HFFc6 (cell line): ENCODE data around the gene TSPAN32. TPM values are rescaled to one million over a fixed set of nuclear protein-coding genes. Genes with fewer than 3 reads are reported as not detected.

ENCODE experiments used
- DNase-seq: peaks from one replicate; pipeline ENCODE4 v3.0.0-alpha.2; 2018
- H3K27ac Mint-ChIP-seq: 2 replicates; pipeline ENCODE4 v1.8.0; 2020; ENCODE audit warnings: mild to moderate bottlenecking, mixed read lengths
- H3K27me3 Mint-ChIP-seq: 2 replicates; pipeline ENCODE4 v1.8.0; 2021; ENCODE audit warnings: mild to moderate bottlenecking, moderate library complexity, mixed read lengths; ENCODE audit not compliant: insufficient read depth
- H3K36me3 Mint-ChIP-seq: 2 replicates; pipeline ENCODE4 v1.8.0; 2021; ENCODE audit warnings: low read depth, mixed read lengths
- H3K4me1 Mint-ChIP-seq: 2 replicates; pipeline ENCODE4 v1.8.0; 2020; ENCODE audit warnings: low read depth, mixed read lengths
- H3K4me3 Mint-ChIP-seq: 2 replicates; pipeline ENCODE4 v1.8.0; 2020; ENCODE audit warnings: mild to moderate bottlenecking, moderate library complexity, mixed read lengths
- H3K9me3 Mint-ChIP-seq: 2 replicates; pipeline ENCODE4 v1.8.0; 2020; ENCODE audit warnings: mild to moderate bottlenecking, mixed read lengths
- CTCF ChIP-seq: fragments of 200-600 bp; sonication (generic); IDR thresholded peaks from 2 replicates; pipeline ENCODE4 v1.5.0; 2021; ENCODE audit warnings: antibody characterized with exemption, mild to moderate bottlenecking
- total RNA-seq, 6 experiments: library from RNA; stranded (reverse); fragmentation: NEBNext Ultra II Directional; extraction: Animal tissue kit (Norgen Biotek cat#: 25700); gene quantifications; 2 replicates in 1 of 6; 3 replicates in 5 of 6; pipeline ENCODE4 v1.2.3, GENCODE V29; 2021

Gene TSPAN32
- total RNA-seq, 6 experiments from 2014 or later, result not detected

DNA sequence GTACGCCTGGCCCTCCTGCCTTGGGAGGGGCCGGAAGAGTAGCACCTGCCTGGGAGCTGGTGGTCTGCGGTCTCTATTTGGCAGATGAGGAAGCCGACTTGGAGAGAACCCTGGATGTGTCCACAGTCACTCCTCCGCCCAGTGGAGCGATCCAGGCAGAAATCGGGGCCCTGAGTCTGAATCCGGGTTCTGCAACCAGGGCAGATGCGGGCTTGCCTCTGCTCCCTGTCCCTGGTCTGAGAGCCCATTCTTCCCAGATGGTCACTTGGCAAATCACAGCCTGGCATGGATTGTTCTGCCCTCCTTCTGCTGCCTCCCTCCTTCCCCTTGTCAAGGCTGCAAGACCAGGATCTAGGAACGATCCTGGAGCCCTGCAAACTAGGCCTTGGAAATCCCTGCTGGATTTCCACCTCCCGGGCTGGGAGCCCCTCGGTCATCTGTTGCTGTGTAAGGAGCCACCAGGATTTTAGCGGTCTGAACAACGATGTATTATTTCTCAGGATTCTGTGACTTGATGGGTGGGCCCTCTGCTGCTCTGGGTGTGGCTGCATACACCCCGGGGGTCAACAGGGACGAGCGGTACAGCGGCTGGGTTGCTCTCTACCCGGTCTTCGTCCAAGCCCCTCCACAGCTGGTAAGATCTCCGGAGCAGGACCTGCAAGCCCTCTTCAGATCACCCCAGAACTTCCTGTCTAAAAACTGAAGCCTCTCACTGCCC lies 29.4 kb upstream of the TSPAN32 start:
- H3K27me3 Mint-ChIP-seq, result peaks cover 46% of the 10 kb centered on the region
- DNase-seq, result no peak
- no peak overlapping the region for H3K27ac Mint-ChIP-seq
- TF ChIP-seq CTCF, result no peak
- H3K36me3 Mint-ChIP-seq, result no peaks in the 10 kb centered on the region
- H3K4me1 Mint-ChIP-seq, result peaks cover 3% of the 10 kb centered on the region; the same call in 1 of the 2 replicates
- no peak overlapping the region for H3K4me3 Mint-ChIP-seq
- H3K9me3 Mint-ChIP-seq, result no peaks in the 10 kb centered on the region

DNA sequence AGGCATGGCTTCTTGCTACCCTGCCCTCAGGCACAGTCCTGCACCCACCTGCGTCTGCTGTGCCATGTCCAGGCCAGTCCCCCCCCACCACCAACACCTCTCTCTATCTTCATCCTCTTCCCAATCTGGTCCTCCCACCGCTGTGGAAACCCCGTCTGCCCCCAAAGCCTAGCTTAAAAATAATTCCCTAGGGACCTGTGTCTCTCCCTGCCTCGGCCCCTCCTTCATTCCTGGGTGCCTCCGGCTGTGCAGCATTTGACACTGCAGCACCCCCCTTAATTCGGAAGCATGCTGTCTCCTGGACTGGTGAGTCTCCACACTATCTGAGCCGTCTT lies 28.9 kb upstream of the TSPAN32 start:
- peaks cover 49% of the 10 kb centered on the region for H3K27me3 Mint-ChIP-seq
- H3K27ac Mint-ChIP-seq, result no peak overlapping the region
- DNase-seq, result no peak
- no peaks in the 10 kb centered on the region for H3K36me3 Mint-ChIP-seq
- H3K4me3 Mint-ChIP-seq, result no peak overlapping the region
- TF ChIP-seq CTCF, result no peak
- no peaks in the 10 kb centered on the region for H3K9me3 Mint-ChIP-seq
- H3K4me1 Mint-ChIP-seq, result peaks cover 9% of the 10 kb centered on the region; the same call in 1 of the 2 replicates

- Mint-ChIP-seq H3K4me3 (no peak overlapping the region), H3K27ac (no peak overlapping the region), H3K36me3 (no peaks in the 10 kb centered on the region), H3K4me1 (peaks cover 10% of the 10 kb centered on the region; the same call in 1 of the 2 replicates), H3K27me3 (peaks cover 53% of the 10 kb centered on the region), H3K9me3 (no peaks in the 10 kb centered on the region)
- TF ChIP-seq CTCF, result no peak
- DNase-seq, result no peak
Measured at GRCh38 chr11:2273311-2273710, 28.5 kb upstream of the TSPAN32 start.

GRCh38 chr11:2273771-2274170 lies 28.0 kb upstream of the TSPAN32 start:
- no peak for DNase-seq
- Mint-ChIP-seq H3K9me3 (no peaks in the 10 kb centered on the region), H3K4me1 (peaks cover 10% of the 10 kb centered on the region; the same call in 1 of the 2 replicates), H3K27ac (no peak overlapping the region), H3K4me3 (no peak overlapping the region), H3K36me3 (no peaks in the 10 kb centered on the region), H3K27me3 (peaks cover 51% of the 10 kb centered on the region)
- no peak for TF ChIP-seq CTCF

DNA sequence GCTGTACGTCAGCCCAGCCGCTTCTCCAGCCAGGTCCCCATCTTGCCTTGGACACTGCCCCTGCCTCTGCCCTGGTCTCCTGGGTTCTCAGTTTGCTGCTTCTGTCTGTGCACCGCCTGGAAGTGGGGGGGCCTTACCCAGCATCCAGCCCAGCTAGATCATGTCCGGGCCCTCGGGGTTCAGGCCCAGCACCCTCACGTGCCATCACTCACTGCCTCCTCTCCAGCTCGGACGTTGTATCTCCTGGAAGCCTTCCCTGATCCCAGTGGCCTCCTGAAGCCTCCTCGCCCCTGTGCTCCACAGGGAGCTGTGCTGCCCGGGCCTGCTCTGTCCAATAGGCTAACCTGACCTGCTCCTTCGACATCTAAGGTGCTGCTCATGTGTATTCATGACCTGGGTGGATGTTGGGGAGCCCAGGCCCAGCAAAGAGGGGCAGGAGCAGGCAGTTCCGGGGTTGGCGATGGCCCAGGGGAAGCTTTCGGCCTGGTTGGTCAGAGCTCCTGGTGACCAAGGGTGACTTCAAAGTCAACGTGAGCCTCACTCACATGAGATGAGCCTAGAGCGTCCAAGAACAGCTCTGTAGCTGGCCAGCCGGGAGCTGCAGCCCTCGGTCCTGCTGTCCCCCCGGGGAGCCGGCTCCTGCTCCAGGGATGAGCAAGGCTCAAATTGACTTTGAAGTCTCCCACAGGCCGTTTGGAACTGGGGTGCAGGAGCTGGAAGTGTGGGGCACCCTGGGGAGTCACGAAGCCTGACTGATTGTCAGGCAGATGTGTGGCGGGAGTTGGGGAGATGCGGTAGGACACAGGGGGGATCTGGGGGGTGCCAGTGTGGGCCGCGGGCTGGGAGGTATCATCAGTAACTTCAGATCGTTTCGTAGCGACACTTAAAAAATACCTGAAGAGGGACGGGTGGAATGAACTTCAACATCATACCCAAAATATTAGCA lies 26.2 kb upstream of the TSPAN32 start:
- no peak for DNase-seq
- H3K27ac Mint-ChIP-seq, result no peak overlapping the region
- H3K9me3 Mint-ChIP-seq, result no peaks in the 10 kb centered on the region; the same call in 1 of the 2 replicates
- peaks cover 10% of the 10 kb centered on the region; the same call in 1 of the 2 replicates for H3K4me1 Mint-ChIP-seq
- peaks cover 60% of the 10 kb centered on the region for H3K27me3 Mint-ChIP-seq
- no peaks in the 10 kb centered on the region for H3K36me3 Mint-ChIP-seq
- H3K4me3 Mint-ChIP-seq, result no peak overlapping the region
- TF ChIP-seq CTCF, result no peak
